Tibial nerve (tissue), 4 donors: ENCODE measurements around the gene CAMTA1. TPM values are rescaled to one million over a fixed set of nuclear protein-coding genes. Genes with fewer than 3 reads are reported as not detected.
"Not testable (repeated sequence)": the region's sequence is repeated elsewhere in the genome, so short reads cannot be mapped to it uniquely, and the experiment has no call there.

ENCODE experiments used
- DNase-seq, 2 donors: peaks; one replicate each; pipeline ENCODE4 v3.0.0-alpha.2; 2019; ENCODE audit warnings: low spot score in 2 of 2
- H3K27ac ChIP-seq, 4 donors: fragments of 200-600 bp; sonication (generic) in 3 of 4; one replicate each; pipeline ENCODE4 v1.5.1; 2017 to 2019; ENCODE audit warnings: mild to moderate bottlenecking in 1 of 4
- H3K27me3 ChIP-seq, 2 donors: fragments of 200-600 bp; sonication (generic) in 1 of 2; one replicate each; pipeline versions ENCODE4 v1.5.1 to v1.6.0; 2017 to 2019
- H3K36me3 ChIP-seq, 3 donors: fragments of 200-600 bp; sonication (generic); one replicate each; pipeline ENCODE4 v1.5.1; 2018 to 2019
- H3K4me1 ChIP-seq, 4 donors: fragments of 200-600 bp; sonication (generic) in 3 of 4; one replicate each; pipeline ENCODE4 v1.5.1; 2017 to 2019
- H3K4me3 ChIP-seq, 4 donors: fragments of 200-600 bp; sonication (generic) in 3 of 4; one replicate each; pipeline ENCODE4 v1.5.1; 2017 to 2019; ENCODE audit warnings: mild to moderate bottlenecking in 1 of 4, moderate library complexity in 1 of 4
- H3K9me3 ChIP-seq, 4 donors: fragments of 200-600 bp; sonication (generic) in 3 of 4; one replicate each; pipeline ENCODE4 v1.5.1; 2017 to 2019
- CTCF ChIP-seq, 5 experiments: fragments of 200-600 bp in 3 of 5; fragments of 450-650 bp in 2 of 5; sonication (generic) in 3 of 5; IDR thresholded peaks; one replicate each; pipeline ENCODE4 v1.5.1; 2016 to 2019; ENCODE audit warnings: antibody characterized with exemption in 5 of 5, mild to moderate bottlenecking in 3 of 5, moderate library complexity in 2 of 5
- EP300 ChIP-seq, 2 donors: sonication (generic); formaldehyde crosslinking; IDR thresholded peaks; one replicate each; pipeline ENCODE4 v1.6.1; 2017; ENCODE audit warnings: antibody characterized with exemption in 2 of 2, mild to moderate bottlenecking in 1 of 2
- POLR2A ChIP-seq, 2 donors: fragments of 450-650 bp; IDR thresholded peaks; one replicate each; pipeline ENCODE4 v1.6.1; 2017; ENCODE audit warnings: antibody characterized with exemption in 2 of 2, mild to moderate bottlenecking in 2 of 2, moderate library complexity in 2 of 2
- WGBS, 2 donors: methylation state at CpG; one replicate each; pipeline ENCODE4 v1.1.5; 2018; 5-methylcytosine and 5-hydroxymethylcytosine counted together
- total RNA-seq, 4 donors: library from RNA; depleted of rRNA; stranded (reverse); fragments of >200 nt; gene quantifications; one replicate each; pipeline ENCODE4 v1.1.0, GENCODE V29; 2016

Gene CAMTA1
- total RNA-seq, 4 donors from 2014 or later: 41.8 to 104 (median 87.2) TPM

GRCh38 chr1:6918925-6919511, 133.8 kb downstream of the CAMTA1 start:
- TF ChIP-seq EP300 (IDR thresholded peaks at IDR 0.05) (no peak), CTCF (IDR thresholded peaks at IDR 0.05) (no peak), POLR2A (IDR thresholded peaks at IDR 0.05) (no peak)
- Histone ChIP-seq H3K4me1 (peaks cover 0 to 11% (median 4%) of the 10 kb centered on the region in 4 donors), H3K27me3 (no peaks in the 10 kb centered on the region), H3K36me3 (no peaks in the 10 kb centered on the region), H3K4me3 (no peak overlapping the region), H3K27ac (no peak overlapping the region), H3K9me3 (peaks cover 0 to 4% (median 0%) of the 10 kb centered on the region in 4 donors)
- DNase-seq: no peak
- WGBS, 2 donors: 86 to 92% methylated on average over 7 of the region's 7 CpGs

GRCh38 chr1:6921506-6921905, 136.3 kb downstream of the CAMTA1 start:
- 94 to 96% methylated on average over 5 of the region's 5 CpGs for WGBS, 2 donors
- not testable (repeated sequence) for H3K27ac ChIP-seq

GRCh38 chr1:6922096-6922931, 137.1 kb downstream of the CAMTA1 start:
- TF ChIP-seq POLR2A (IDR thresholded peaks at IDR 0.05) (no peak), CTCF (IDR thresholded peaks at IDR 0.05) (no peak), EP300 (IDR thresholded peaks at IDR 0.05) (no peak)
- DNase-seq: peak in 1 of 2 donors; percentile 51
- Histone ChIP-seq H3K9me3 (peaks cover 0 to 4% (median 0%) of the 10 kb centered on the region in 4 donors), H3K27me3 (no peaks in the 10 kb centered on the region), H3K27ac (no peak overlapping the region), H3K36me3 (no peaks in the 10 kb centered on the region), H3K4me1 (peaks cover 0 to 16% (median 4%) of the 10 kb centered on the region in 4 donors), H3K4me3 (no peak overlapping the region)
- WGBS, 2 donors: 16 to 32% methylated on average over 8 of the region's 8 CpGs

More at GRCh38 chr1:6921506-6921905, 136.3 kb downstream of the CAMTA1 start:
- H3K4me1 ChIP-seq: peaks cover 0 to 16% (median 4%) of the 10 kb centered on the region in 4 donors
- DNase-seq, H3K9me3 ChIP-seq, H3K36me3 ChIP-seq, H3K4me3 ChIP-seq, H3K27me3 ChIP-seq: not testable (repeated sequence)

- Histone ChIP-seq H3K4me1 (peaks cover 0 to 16% (median 4%) of the 10 kb centered on the region in 4 donors), H3K9me3 (peaks cover 0 to 4% (median 0%) of the 10 kb centered on the region in 4 donors), H3K27me3 (no peaks in the 10 kb centered on the region), H3K4me3 (no peak overlapping the region), H3K27ac (no peak overlapping the region), H3K36me3 (no peaks in the 10 kb centered on the region)
- DNase-seq: no peak
- no peak for TF ChIP-seq POLR2A (IDR thresholded peaks at IDR 0.05)
- TF ChIP-seq EP300 (IDR thresholded peaks at IDR 0.05): no peak
- TF ChIP-seq CTCF (IDR thresholded peaks at IDR 0.05): no peak
- 72 to 87% methylated on average over 4 to 5 of the region's 5 CpGs for WGBS, 2 donors
These were observed 137.8 kb downstream of the CAMTA1 start for GRCh38 chr1:6923012-6923411.

GRCh38 chr1:6923416-6923815, 138.2 kb downstream of the CAMTA1 start:
- no peaks in the 10 kb centered on the region for H3K27me3 ChIP-seq
- TF ChIP-seq CTCF (IDR thresholded peaks at IDR 0.05) (no peak), POLR2A (IDR thresholded peaks at IDR 0.05) (no peak), EP300 (IDR thresholded peaks at IDR 0.05) (no peak)
- H3K4me3 ChIP-seq: no peak overlapping the region
- H3K27ac ChIP-seq: no peak overlapping the region
- no peaks in the 10 kb centered on the region for H3K36me3 ChIP-seq
- WGBS, 2 donors: 88 to 91% methylated on average over 4 to 6 of the region's 6 CpGs
- peaks cover 0 to 16% (median 4%) of the 10 kb centered on the region in 4 donors for H3K4me1 ChIP-seq
- peaks cover 0 to 4% (median 0%) of the 10 kb centered on the region in 4 donors for H3K9me3 ChIP-seq
- DNase-seq: no peak
